Panc1 (cell line): ENCODE data around the gene DNAH9.

Experiments
- CTCF ChIP-seq: fragments of 450-650 bp; IDR thresholded peaks from 2 replicates; pipeline ENCODE4 v1.5.1; 2017; ENCODE audit warnings: mild to moderate bottlenecking
- POLR2AphosphoS5 ChIP-seq: IDR thresholded peaks from 2 replicates; pipeline ENCODE4 v1.6.1; 2012; ENCODE audit warnings: mild to moderate bottlenecking, low read depth, low read length, moderate library complexity
- REST ChIP-seq, 2 experiments: IDR thresholded peaks; 2 replicates each; pipeline ENCODE4 v1.6.1; 2011 to 2012; ENCODE audit warnings: low read depth in 2 of 2, control low read depth in 1 of 2, low read length in 1 of 2, mild to moderate bottlenecking in 1 of 2, moderate library complexity in 1 of 2; ENCODE audit not compliant: insufficient read depth in 1 of 2

DNA sequence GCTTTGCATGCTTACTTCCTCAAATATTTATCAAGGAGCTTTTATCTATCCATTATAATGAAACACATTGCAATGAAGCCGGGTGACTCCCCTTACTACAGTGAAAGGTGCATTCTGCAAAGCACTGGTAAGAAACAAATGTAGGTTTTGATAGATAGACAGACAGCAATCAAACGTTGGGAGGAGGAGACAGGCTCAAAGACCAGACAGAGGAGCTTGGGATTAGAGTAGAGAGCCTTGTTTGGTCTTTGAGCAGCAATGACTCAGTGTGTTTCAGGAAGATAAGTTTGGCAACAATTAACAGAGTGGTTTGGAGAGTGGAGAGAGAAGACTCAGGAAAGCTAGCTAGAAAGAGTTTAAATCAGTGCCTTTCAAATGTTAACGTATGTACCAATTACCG, 330.2 kb downstream of the DNAH9 start:
- TF ChIP-seq POLR2AphosphoS5 (no peak), REST (IDR thresholded peaks at IDR 0.05; ENCODE audit: insufficient read depth in 1 of 2, low read depth in 2 of 2, low read length in 1 of 2) (no peak), CTCF (no peak)
